Stimulated activated CD8-positive, alpha-beta memory T cell treated with anti-CD3 and anti-CD28 coated beads, Interleukin-15, amount 100 ng/mL, for 4 hours (primary cell): ENCODE results near the gene PRAF2.

Experiments used
- DNase-seq, 2 donors: peaks; one replicate each; pipeline ENCODE4 v3.0.0-alpha.2; 2020; ENCODE audit warnings: low read depth in 2 of 2

PRAF2 gene

GRCh38 chrX:49072712-49073095, 1.1 kb downstream of the PRAF2 start:
- DNase-seq, result no peak

- no peak for DNase-seq
These were observed 1.7 kb downstream of the PRAF2 start for GRCh38 chrX:49071877-49072711.

- DNase-seq, result no peak
These were observed 2.8 kb downstream of the PRAF2 start for GRCh38 chrX:49070988-49071387.

GRCh38 chrX:49069038-49069437, 4.8 kb downstream of the PRAF2 start:
- DNase-seq, result no peak

- no peak for DNase-seq
These were observed 6.3 kb downstream of the PRAF2 start for GRCh38 chrX:49067285-49068120.

GRCh38 chrX:49066690-49067089, 7.1 kb downstream of the PRAF2 start:
- DNase-seq, result no peak

GRCh38 chrX:49066278-49066677, 7.5 kb downstream of the PRAF2 start:
- DNase-seq, result no peak

GRCh38 chrX:49064735-49065134, 9.1 kb downstream of the PRAF2 start:
- no peak for DNase-seq

GRCh38 chrX:49064303-49064702, 9.5 kb downstream of the PRAF2 start:
- DNase-seq, result no peak

GRCh38 chrX:49063715-49064114, 10.1 kb downstream of the PRAF2 start:
- DNase-seq, result no peak

- DNase-seq, result no peak
These were observed 11.9 kb downstream of the PRAF2 start for GRCh38 chrX:49061916-49062315.

- no peak for DNase-seq
These were observed 12.3 kb downstream of the PRAF2 start for GRCh38 chrX:49061490-49061889.

- DNase-seq, result no peak
These were observed 12.9 kb downstream of the PRAF2 start for GRCh38 chrX:49060914-49061313.

- DNase-seq, result no peak
These were observed 14.1 kb downstream of the PRAF2 start for GRCh38 chrX:49059681-49060085.

GRCh38 chrX:49059201-49059600, 14.6 kb downstream of the PRAF2 start:
- DNase-seq, result no peak

GRCh38 chrX:49058794-49059193, 15.0 kb downstream of the PRAF2 start, which contains the start of gene CCDC120:
TSS of gene CCDC120 (plus strand) at chrX:49058999. CDS start at chrX:49062042, 3,043 bp downstream.
- DNase-seq, result no peak

GRCh38 chrX:49054073-49054762, 19.6 kb downstream of the PRAF2 start:
- DNase-seq, result no peak

- peak; percentile 22 to 31 for DNase-seq
These were observed 20.4 kb downstream of the PRAF2 start for GRCh38 chrX:49053223-49054072.

GRCh38 chrX:49043987-49044281, 29.9 kb downstream of the PRAF2 start:
- no peak for DNase-seq

GRCh38 chrX:49043220-49043986, 30.4 kb downstream of the PRAF2 start, which contains the start of gene TFE3:
TSS of gene TFE3 (minus strand) at chrX:49043357. CDS start at chrX:49043226, 131 bp downstream.
- peak; percentile 89 to 94 for DNase-seq
